SJSA1 (cell line): ENCODE data around the gene KDM4C. TPM values are rescaled to one million over a fixed set of nuclear protein-coding genes. Genes with fewer than 3 reads are reported as not detected.

Experiments used
- DNase-seq, 2 experiments: peaks; one replicate each; pipeline ENCODE4 v3.0.0-alpha.2; 2015 to 2020; ENCODE audit warnings: low spot score in 2 of 2, low read depth in 1 of 2
- H3K27ac ChIP-seq: fragments of 250-450 bp; sonication (Bioruptor Pico); 2 replicates; pipeline ENCODE4 v1.5.1; 2020; ENCODE audit warnings: mild to moderate bottlenecking, moderate library complexity
- H3K27me3 ChIP-seq: fragments of 250-450 bp; sonication (Bioruptor Pico); replicated peaks from 2 replicates; pipeline ENCODE4 v1.5.1; 2020; ENCODE audit warnings: mild to moderate bottlenecking, moderate library complexity
- H3K36me3 ChIP-seq: fragments of 250-450 bp; sonication (Bioruptor Pico); 2 replicates; pipeline ENCODE4 v1.5.1; 2020; ENCODE audit warnings: mild to moderate bottlenecking
- H3K4me1 ChIP-seq: fragments of 250-450 bp; sonication (Bioruptor Pico); replicated peaks from 2 replicates; pipeline ENCODE4 v1.6.1; 2021; ENCODE audit warnings: mild to moderate bottlenecking
- H3K4me3 ChIP-seq: fragments of 250-450 bp; sonication (Bioruptor Pico); 2 replicates; pipeline ENCODE4 v1.5.1; 2020; ENCODE audit warnings: mild to moderate bottlenecking
- H3K9me3 ChIP-seq: fragments of 250-450 bp; sonication (Bioruptor Pico); replicated peaks from 2 replicates; pipeline ENCODE4 v1.5.1; 2020; ENCODE audit warnings: mild to moderate bottlenecking
- total RNA-seq: library from RNA; depleted of rRNA; stranded (reverse); fragments of >200 nt; shearing (Covaris generic); gene quantifications from 2 replicates; pipeline ENCODE4 v1.2.3, GENCODE V29; 2014

Gene KDM4C
- total RNA-seq, 1 experiment from 2014 or later, result 5.1 TPM

DNA sequence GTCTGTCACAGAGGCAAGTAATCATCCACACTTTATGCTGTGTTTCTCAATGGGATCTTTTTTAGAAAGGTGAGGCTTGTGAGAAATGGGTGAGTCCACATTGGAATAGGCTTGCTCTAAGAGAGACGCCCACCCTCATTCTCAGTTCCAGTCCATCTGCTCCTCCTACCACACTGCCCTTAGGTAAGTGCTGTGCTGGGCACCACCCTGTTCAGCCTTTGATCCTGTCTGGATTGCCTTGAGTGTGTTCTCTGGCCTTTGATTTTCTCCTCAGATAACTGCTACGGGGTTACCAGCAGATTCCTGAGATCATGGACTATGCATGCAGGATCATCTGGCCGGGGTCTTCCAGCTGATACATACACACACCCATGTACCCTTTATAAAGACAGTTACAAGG is 328.6 kb downstream of the KDM4C start:
- no peaks in the 10 kb centered on the region for H3K27me3 ChIP-seq

DNA sequence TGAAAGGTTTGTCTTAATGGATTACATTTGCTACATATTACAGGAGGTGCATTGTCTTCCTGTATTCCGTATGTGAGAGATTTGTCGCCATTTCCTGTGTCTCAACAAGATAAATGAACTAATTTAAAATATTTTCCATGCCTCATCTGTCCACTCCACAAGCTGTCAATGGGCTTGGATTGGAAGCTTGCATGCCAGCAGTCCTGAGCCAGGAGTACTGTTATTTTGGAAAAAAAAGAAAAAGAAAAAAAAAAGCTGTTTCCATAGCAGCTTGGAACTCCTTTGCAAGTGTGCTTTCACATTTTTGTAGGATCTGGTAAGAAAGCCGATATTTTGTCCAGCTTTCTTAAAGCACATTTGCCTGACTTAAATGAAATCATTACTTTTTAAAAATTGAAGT is 330.8 kb downstream of the KDM4C start:
- Histone ChIP-seq H3K27me3 (no peaks in the 10 kb centered on the region), H3K4me1 (no peaks in the 10 kb centered on the region), H3K36me3 (no peaks in the 10 kb centered on the region), H3K27ac (no peak overlapping the region), H3K9me3 (no peaks in the 10 kb centered on the region), H3K4me3 (no peak overlapping the region)
- DNase-seq, result no peak

More for the DNA sequence above, 328.6 kb downstream of the KDM4C start:
- H3K27ac ChIP-seq, result no peak overlapping the region
- no peaks in the 10 kb centered on the region for H3K36me3 ChIP-seq
- no peak for DNase-seq
- no peaks in the 10 kb centered on the region for H3K9me3 ChIP-seq
- no peak overlapping the region for H3K4me3 ChIP-seq
- no peaks in the 10 kb centered on the region for H3K4me1 ChIP-seq

DNA sequence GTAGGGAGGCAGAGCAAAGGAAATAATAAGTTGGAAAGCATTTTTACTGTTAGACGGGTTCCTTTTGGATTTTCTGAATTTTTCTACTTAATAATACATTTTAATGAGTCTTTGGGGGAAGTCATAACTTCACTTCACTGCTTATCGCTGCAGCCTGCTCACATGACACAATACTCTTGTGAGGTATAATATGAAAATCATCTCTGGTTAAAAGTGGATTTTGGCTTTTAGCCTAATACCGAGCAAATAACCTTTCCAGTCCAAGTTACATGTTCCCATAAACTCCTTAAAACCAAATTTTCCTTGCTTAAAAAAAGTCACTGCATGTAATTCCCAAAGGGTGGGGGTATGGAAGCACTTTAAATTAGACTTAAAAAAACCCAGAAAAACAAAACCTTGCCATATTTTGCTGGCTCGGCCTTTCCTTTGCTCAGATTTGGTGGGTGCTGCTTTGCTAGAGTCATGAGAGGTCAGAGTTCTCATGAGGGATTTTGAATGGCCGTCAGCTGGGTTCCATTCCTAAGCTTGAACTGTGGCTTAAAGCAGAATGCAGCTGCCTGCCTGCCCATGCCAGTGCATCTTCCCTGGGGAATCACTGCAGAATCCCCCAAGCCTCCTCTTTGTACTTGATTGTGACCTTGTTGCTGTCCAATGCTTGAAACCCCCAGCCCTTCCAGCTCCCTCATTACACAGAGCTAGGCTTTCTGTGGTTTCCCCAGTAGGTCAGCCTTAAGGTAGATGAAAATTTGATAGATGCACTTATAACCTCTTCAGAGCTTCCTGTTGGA is 331.8 kb downstream of the KDM4C start:
- Histone ChIP-seq H3K27ac (no peak overlapping the region), H3K9me3 (no peaks in the 10 kb centered on the region)
- DNase-seq, result no peak

DNA sequence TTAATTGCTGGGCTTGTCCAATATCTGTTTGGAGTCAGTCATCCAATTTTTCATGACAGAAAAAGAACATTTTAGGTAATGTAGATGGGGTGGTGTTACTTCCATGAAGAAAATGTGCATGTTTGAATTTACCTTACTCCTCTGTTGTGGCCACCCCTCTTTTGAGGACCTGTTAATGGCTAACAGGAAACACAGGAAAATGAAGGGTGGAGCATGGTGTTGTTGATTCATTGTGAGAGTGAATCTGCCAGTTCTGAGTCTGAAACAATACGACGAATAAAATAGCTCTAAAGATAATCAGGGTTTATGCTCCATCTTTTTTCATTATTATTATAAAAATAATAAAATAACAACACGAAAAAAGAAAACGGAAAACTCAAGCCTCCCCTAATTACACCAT is 335.3 kb downstream of the KDM4C start:
- no peak for DNase-seq
- no peaks in the 10 kb centered on the region for H3K4me1 ChIP-seq
- H3K27ac ChIP-seq, result no peak overlapping the region
- H3K27me3 ChIP-seq, result no peaks in the 10 kb centered on the region
- no peak overlapping the region for H3K4me3 ChIP-seq
- no peaks in the 10 kb centered on the region for H3K36me3 ChIP-seq
- no peaks in the 10 kb centered on the region for H3K9me3 ChIP-seq

More for the DNA sequence above, 331.8 kb downstream of the KDM4C start:
- H3K27me3 ChIP-seq, result no peaks in the 10 kb centered on the region
- no peak overlapping the region for H3K4me3 ChIP-seq
- H3K36me3 ChIP-seq, result no peaks in the 10 kb centered on the region
- no peaks in the 10 kb centered on the region for H3K4me1 ChIP-seq

DNA sequence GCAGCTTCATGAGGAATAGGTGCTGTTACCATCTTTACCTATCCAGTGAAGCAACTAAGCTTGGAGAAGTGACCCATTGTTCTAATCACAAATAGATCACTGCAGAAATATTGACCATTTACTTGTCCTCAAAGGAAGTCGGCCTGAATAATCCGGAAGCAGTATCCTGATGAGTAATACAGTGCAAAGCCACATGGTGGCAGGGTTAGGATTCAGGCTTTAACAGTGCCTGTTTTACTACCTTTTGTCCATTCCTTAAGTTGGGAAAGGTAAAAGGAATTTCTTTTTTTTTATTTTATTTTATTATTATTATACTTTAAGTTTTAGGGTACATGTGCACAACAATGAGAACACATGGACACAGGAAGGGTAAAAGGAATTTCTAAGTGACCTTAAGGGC is 336.3 kb downstream of the KDM4C start:
- no peak for DNase-seq
- Histone ChIP-seq H3K4me1 (no peaks in the 10 kb centered on the region), H3K27me3 (no peaks in the 10 kb centered on the region), H3K9me3 (no peaks in the 10 kb centered on the region), H3K27ac (no peak overlapping the region), H3K36me3 (no peaks in the 10 kb centered on the region), H3K4me3 (no peak overlapping the region)

DNA sequence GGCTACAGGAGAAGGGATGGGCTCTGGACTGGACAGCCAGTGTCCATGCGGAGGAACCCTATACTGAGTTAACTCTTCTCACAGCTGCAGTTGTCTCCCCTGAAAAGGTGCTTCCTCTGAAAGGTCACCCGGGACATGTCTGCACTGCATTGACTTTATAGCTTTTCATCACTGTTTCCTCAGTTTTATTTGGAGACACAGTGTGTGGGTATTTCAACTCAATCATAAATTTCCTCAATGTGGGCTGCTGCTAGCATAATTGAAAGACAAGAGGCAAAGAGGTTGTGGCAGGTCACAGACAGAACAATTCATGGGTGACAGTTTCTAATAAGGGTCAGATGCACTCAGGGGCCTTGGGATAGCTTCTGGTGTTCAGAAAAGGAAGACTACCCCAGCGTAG is 336.8 kb downstream of the KDM4C start:
- no peak for DNase-seq
- no peaks in the 10 kb centered on the region for H3K9me3 ChIP-seq
- no peak overlapping the region for H3K4me3 ChIP-seq
- H3K27ac ChIP-seq, result no peak overlapping the region
- no peaks in the 10 kb centered on the region for H3K4me1 ChIP-seq
- H3K27me3 ChIP-seq, result no peaks in the 10 kb centered on the region
- no peaks in the 10 kb centered on the region for H3K36me3 ChIP-seq

DNA sequence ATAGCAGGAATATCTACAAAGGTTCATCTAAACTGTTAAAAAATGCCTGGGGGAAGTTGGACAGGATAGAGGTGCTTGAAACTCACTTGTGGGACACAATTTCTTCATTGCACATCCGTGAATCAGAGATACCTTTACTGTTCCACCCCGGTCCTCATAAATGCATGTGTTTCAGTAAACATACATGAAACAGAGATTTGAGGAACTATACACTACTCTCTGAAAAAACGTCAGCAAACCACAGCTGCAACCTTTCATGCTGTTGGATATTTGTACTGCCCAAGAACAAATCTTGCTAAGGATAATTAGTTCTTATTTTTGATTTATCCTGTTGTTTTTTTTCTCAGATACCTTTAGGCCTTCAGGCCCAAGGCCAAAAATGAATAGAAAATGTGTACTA is 337.3 kb downstream of the KDM4C start:
- Histone ChIP-seq H3K4me1 (no peaks in the 10 kb centered on the region), H3K27ac (no peak overlapping the region), H3K4me3 (no peak overlapping the region), H3K9me3 (no peaks in the 10 kb centered on the region), H3K27me3 (no peaks in the 10 kb centered on the region), H3K36me3 (no peaks in the 10 kb centered on the region)
- DNase-seq, result no peak

DNA sequence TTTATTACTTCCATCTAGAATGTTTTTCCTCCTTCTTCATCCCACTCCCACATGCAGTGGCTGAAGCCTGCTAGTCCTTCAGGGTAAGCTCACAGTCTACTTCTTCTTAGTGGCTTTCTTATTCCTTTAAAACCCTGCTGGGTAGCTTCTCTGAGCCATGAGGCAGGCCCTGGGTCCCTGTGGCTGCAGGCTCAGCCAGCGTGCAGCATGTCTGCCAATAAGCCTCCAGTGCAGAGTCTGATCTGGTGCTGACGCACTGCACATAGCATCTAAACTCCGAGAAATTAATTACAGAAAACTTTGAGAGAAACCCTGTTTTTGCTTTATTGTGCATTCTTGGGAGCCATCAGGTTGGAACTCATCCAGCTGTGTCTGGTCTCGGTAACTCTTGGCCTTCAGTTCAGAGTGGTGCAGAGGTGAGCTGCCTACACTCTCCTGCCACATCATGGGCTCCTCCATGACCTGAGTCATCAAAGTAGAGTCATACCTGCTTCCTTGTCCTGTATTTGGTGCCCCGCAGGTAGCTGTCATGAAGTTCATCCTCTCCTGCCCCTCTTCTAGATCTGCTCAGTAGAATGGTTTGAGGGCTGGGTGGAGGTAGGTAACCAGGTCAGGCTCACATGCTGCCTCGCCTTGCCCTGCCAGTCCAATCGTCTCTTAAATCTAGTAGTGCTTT is 339.4 kb downstream of the KDM4C start:
- no peak for DNase-seq
- Histone ChIP-seq H3K36me3 (no peaks in the 10 kb centered on the region), H3K4me3 (no peak overlapping the region), H3K4me1 (no peaks in the 10 kb centered on the region), H3K27ac (no peak overlapping the region), H3K27me3 (no peaks in the 10 kb centered on the region), H3K9me3 (no peaks in the 10 kb centered on the region)

DNA sequence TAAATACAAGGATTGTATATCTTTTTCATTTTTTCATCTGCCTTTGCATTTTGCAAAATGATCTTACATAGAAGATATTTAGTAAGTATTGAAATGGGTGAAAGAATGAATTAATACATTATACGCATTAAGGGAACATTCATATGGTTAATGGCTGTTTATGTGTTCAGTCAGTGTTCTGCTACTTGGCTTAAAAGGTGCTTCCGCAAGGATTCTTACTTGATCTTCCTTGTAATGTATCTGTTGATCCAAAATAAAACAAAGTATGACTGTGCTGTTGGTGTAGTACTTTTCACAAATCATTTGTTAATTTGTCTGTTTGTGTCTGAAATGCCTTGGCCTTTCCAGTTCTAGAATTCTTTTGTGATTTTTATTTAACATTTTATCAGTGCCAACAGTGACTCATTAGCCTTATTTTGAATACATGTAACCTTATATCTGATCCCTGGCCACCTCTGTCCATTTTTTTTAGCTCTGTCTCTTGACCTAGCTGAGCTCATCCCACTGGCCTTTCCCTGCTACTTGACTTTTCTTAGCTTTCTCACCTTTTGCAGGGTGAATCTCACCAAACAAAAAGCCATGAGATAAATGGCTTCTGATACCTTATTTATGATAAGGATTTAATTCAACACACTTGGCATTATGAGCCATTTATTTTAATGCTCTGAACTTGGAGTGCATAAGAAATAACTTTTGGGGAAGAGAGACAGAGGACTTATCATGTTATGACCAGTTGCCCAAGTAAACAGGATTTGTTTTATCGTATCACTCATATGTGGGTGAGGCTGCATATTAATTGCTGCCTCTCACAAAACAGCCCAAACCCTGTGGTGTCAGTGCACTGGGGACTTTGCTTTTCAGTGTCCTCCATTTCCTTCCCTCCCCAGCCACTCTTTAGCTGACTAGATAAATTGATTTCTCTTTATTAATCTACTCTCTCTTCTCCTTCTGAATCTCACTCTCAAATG is 340.3 kb downstream of the KDM4C start:
- Histone ChIP-seq H3K27me3 (no peaks in the 10 kb centered on the region), H3K4me1 (no peaks in the 10 kb centered on the region), H3K27ac (no peak overlapping the region), H3K9me3 (no peaks in the 10 kb centered on the region), H3K4me3 (no peak overlapping the region), H3K36me3 (no peaks in the 10 kb centered on the region)
- no peak for DNase-seq

DNA sequence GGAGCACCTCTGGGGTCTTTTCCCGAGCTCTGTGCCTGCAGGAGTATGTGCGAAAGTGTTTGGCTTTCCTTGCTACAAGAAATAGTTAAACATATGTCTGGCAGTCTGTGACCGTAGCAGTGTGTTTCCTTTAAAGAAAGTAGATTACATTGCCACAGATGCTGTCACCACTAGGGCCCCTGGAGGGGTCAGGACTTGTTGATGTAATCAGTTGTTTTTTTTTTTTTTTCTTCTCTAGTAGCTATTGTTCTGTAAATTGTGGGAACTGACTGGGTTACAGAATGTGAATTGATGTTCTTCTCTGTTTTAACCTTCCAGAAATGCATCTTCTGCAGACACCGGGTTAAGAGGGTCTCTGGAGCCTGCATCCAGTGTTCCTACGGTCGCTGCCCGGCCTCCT is 345.6 kb downstream of the KDM4C start:
- H3K9me3 ChIP-seq, result no peaks in the 10 kb centered on the region

DNA sequence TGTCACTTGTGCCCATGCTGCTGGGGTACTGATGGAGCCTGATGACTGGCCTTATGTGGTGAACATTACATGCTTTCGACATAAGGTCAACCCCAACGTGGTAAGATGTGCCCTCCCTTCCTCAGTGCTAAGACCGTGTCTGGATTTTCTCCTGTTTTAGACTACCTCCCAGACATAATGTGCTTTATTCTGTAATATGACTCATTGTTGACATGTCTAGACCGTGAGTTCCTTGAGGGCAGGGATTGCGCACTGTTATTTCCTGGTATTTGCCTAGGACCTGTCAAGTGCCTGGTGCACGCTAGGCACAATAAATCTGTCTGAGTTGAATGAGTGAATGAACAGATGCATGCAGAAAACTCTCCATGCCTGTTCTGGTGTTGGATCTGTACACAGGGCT is 346.0 kb downstream of the KDM4C start:
- Histone ChIP-seq H3K9me3 (no peaks in the 10 kb centered on the region), H3K27ac (no peak overlapping the region), H3K27me3 (no peaks in the 10 kb centered on the region), H3K4me3 (no peak overlapping the region), H3K36me3 (no peaks in the 10 kb centered on the region), H3K4me1 (no peaks in the 10 kb centered on the region)
- DNase-seq, result no peak

More for the DNA sequence above, 345.6 kb downstream of the KDM4C start:
- no peaks in the 10 kb centered on the region for H3K27me3 ChIP-seq
- no peak for DNase-seq
- H3K4me1 ChIP-seq, result no peaks in the 10 kb centered on the region
- H3K4me3 ChIP-seq, result no peak overlapping the region
- no peak overlapping the region for H3K27ac ChIP-seq
- H3K36me3 ChIP-seq, result no peaks in the 10 kb centered on the region

DNA sequence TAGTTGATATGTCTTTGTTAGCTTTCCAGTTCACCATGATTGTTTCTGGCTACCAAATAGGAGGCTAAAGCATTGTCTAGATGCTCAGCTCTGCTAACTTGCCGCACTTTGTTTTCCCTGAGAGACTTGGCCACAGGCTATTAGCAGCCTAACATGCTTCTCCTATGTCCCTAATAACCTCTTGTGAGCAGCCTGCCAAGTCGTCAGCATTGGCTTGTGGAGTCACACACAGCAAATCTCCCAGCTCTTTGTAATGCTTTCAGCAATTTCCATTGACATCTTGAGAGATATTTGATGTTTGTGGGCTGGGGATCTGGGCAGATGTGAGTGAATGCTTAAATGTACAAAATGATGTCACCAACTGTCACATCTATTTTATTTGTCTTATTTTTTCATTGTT is 346.9 kb downstream of the KDM4C start:
- Histone ChIP-seq H3K36me3 (no peaks in the 10 kb centered on the region), H3K27ac (no peak overlapping the region), H3K27me3 (no peaks in the 10 kb centered on the region), H3K4me1 (no peaks in the 10 kb centered on the region), H3K4me3 (no peak overlapping the region), H3K9me3 (no peaks in the 10 kb centered on the region)
- no peak for DNase-seq

DNA sequence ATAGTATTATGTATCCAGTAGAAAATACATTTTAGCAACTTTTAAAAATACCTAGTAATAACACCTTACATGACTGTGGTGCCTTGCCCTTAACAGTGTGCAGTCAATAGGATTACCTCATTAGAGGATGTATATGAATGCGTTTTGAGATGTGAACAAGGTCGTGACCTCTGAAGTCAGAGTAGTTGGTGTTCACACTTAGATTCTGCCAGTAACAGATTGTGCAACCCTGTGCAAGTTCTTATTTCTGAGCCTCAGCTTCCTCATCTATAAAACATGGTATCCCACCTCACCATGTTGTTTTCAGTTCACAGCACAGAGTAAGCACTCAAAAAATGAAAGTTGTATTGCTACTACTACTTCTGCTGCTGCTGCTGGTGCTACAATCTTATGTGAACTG is 347.3 kb downstream of the KDM4C start:
- Histone ChIP-seq H3K4me3 (no peak overlapping the region), H3K9me3 (no peaks in the 10 kb centered on the region), H3K36me3 (no peaks in the 10 kb centered on the region), H3K4me1 (no peaks in the 10 kb centered on the region), H3K27me3 (no peaks in the 10 kb centered on the region), H3K27ac (no peak overlapping the region)
- no peak for DNase-seq

DNA sequence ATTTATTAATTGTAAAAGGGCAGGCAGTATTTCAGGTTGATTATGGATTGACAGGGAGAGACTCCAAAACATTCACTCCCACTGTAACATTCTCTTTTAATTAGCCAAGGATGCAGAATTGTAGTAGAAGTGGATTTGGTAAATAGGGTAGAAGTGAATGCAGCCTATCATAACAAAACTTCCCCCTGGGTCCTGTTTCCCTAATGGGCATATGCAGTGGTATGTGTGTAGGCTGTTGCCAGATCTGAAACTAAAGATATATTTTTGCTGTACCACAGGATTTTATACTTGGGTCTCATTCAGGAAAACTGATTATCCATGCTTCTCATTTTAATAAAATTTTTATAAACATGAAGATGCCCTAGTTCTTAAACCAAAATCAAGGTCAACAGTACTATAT is 351.2 kb downstream of the KDM4C start:
- Histone ChIP-seq H3K27ac (no peak overlapping the region), H3K36me3 (no peaks in the 10 kb centered on the region), H3K9me3 (no peaks in the 10 kb centered on the region), H3K27me3 (no peaks in the 10 kb centered on the region), H3K4me3 (no peak overlapping the region), H3K4me1 (no peaks in the 10 kb centered on the region)
- DNase-seq, result no peak
